H1 (cell line): Measurements from ENCODE around the gene SLC25A52. TPM values are rescaled to one million over a fixed set of nuclear protein-coding genes. Genes with fewer than 3 reads are reported as not detected.

Source experiments
- BRCA1 ChIP-seq: IDR thresholded peaks from 2 replicates; pipeline ENCODE4 v1.6.1; 2012; ENCODE audit warnings: low read depth, low read length, improper control_type of control experiment
- CHD2 ChIP-seq: IDR thresholded peaks from 2 replicates; pipeline ENCODE4 v1.6.1; 2012; ENCODE audit warnings: low read length, improper control_type of control experiment
- NANOG ChIP-seq: IDR thresholded peaks from 2 replicates; pipeline ENCODE4 v1.6.1; 2011; ENCODE audit warnings: low read length, low read depth, mild to moderate bottlenecking, inconsistent platforms; ENCODE audit not compliant: insufficient read depth, poor library complexity, severe bottlenecking
- RFX5 ChIP-seq: IDR thresholded peaks from 2 replicates; pipeline ENCODE4 v1.6.1; 2011; ENCODE audit warnings: low read depth, low read length, improper control_type of control experiment, borderline replicate concordance
- SP4 ChIP-seq: IDR thresholded peaks from 2 replicates; pipeline ENCODE4 v1.6.1; 2012; ENCODE audit warnings: low read length, inconsistent platforms
- polyA plus RNA-seq, 7 experiments: library from polyadenylated mRNA; depleted of rRNA in 3 of 7; stranded (reverse) in 5 of 7; unstranded in 2 of 7; fragments of >200 nt in 5 of 7; fragments of 200-250 nt in 2 of 7; gene quantifications; 1 replicate in 5 of 7; 2 replicates in 1 of 7; 4 replicates in 1 of 7; pipeline versions ENCODE4 v1.2.1 to v1.2.3, GENCODE V29; 2011 to 2013; ENCODE audit warnings: missing spikeins in 2 of 7, mixed read lengths in 2 of 7
- total RNA-seq: library from RNA; stranded (reverse); fragmentation: NEBNext Ultra II Directional; extraction: Animal tissue kit (Norgen Biotek cat#: 25700); gene quantifications from 2 replicates; pipeline ENCODE4 v1.2.1, GENCODE V29; 2021

The SLC25A52 gene
- total and polyA plus RNA-seq, 2 of the 8 experiments (the other 6 are each of a cell fraction or from before 2014, with no cell fraction given) = not detected

DNA sequence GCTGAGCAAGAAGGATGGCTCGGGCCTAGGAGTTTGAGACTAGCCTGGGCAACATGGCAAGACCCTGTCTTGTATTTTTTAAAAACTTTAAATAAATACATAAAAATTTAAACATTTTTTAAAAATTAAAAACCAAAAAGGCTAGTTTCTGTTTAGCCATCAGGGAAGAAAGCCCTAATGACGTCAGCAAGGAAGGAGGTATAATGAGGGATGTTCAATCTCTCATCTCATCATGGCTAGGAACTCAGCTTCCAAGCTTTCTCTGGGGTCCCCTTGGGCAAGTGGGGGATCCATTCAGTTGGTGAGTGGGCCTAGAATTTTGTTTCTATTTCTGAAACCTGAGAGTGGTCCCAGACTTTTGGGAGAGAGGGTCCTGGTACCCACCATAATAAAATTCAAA, 35.1 kb upstream of the SLC25A52 start (continued):
- TF ChIP-seq NANOG (no peak), RFX5 (no peak), SP4 (no peak), BRCA1 (no peak), CHD2 (no peak)
